Measurements from ENCODE around the gene KDM5D.

GRCh38 chrY:19734425-19734824 lies 10.1 kb downstream of the KDM5D start:
- TF ChIP-seq CTCF (IDR thresholded peaks at IDR 0.05) (no peak), POLR2A (IDR thresholded peaks at IDR 0.05) (no peak)
